MCF 10A (cell line): Measurements from ENCODE around the gene HOXD10. TPM values are rescaled to one million over a fixed set of nuclear protein-coding genes. Genes with fewer than 3 reads are reported as not detected.

Source experiments
- Bru-seq: library from RNA; stranded (reverse); fragments of 400-500 nt; gene quantifications from one replicate; lab custom pipeline; 2021; lab: Mats Ljungman, UMichigan
- BruChase-seq, 2 experiments: library from RNA; stranded (reverse); fragments of 400-500 nt; gene quantifications; one replicate each; lab custom pipeline; 2021; lab: Mats Ljungman, UMichigan
- BruUV-seq: library from RNA; stranded (reverse); fragments of 400-500 nt; replicated peaks from 2 replicates; lab custom pipeline; 2021; lab: Mats Ljungman, UMichigan
- CTCF ChIA-PET: fragments of 300-600 bp; sonication (Branson Sonifier 250); formaldehyde crosslinking; extraction: SDS; loops from one replicate; lab custom pipeline; 2021; ENCODE audit warnings: antibody characterized with exemption, inconsistent platforms; lab: Yijun Ruan, JAX
- POLR2A ChIA-PET: fragments of 300-600, 350-650 bp; sonication (Branson Sonifier 250); formaldehyde crosslinking; extraction: SDS; loops from one replicate; lab custom pipeline; 2020; ENCODE audit warnings: antibody characterized with exemption, inconsistent platforms; lab: Yijun Ruan, JAX
- DNase-seq: peaks from one replicate; pipeline ENCODE4 v3.0.0-alpha.2; 2018; ENCODE audit not compliant: unreplicated experiment
- H3K27ac Mint-ChIP-seq: one replicate; pipeline ENCODE4 v1.8.0; 2022; ENCODE audit warnings: mild to moderate bottlenecking, low read depth, mixed read lengths; ENCODE audit not compliant: unreplicated experiment
- H3K27me3 Mint-ChIP-seq: one replicate; pipeline ENCODE4 v1.8.0; 2022; ENCODE audit warnings: mixed read lengths; ENCODE audit not compliant: insufficient read depth, unreplicated experiment
- H3K36me3 Mint-ChIP-seq: one replicate; pipeline ENCODE4 v1.8.0; 2022; ENCODE audit warnings: mild to moderate bottlenecking, moderate library complexity, mixed read lengths; ENCODE audit not compliant: insufficient read depth, unreplicated experiment
- H3K4me1 Mint-ChIP-seq: one replicate; pipeline ENCODE4 v1.8.0; 2022; ENCODE audit warnings: mixed read lengths; ENCODE audit not compliant: insufficient read depth, unreplicated experiment
- H3K4me3 Mint-ChIP-seq: one replicate; pipeline ENCODE4 v1.8.0; 2022; ENCODE audit warnings: mild to moderate bottlenecking, moderate library complexity, mixed read lengths; ENCODE audit not compliant: unreplicated experiment
- H3K9me3 Mint-ChIP-seq: one replicate; pipeline ENCODE4 v1.8.0; 2022; ENCODE audit warnings: mixed read lengths; ENCODE audit not compliant: unreplicated experiment
- CTCF ChIP-seq: fragments of 200-600 bp; IDR thresholded peaks from one replicate; pipeline ENCODE4 v1.8.0; 2022; ENCODE audit warnings: antibody characterized with exemption, mild to moderate bottlenecking; ENCODE audit not compliant: unreplicated experiment
- intact Hi-C: fragments of 100-400 bp; cut with micrococcal nuclease; formaldehyde crosslinking; loops from 2 replicates; pipeline ENCODE4 v1.14.1; 2022
- long read RNA-seq: library from polyadenylated mRNA; stranded (forward); transcript quantifications from one replicate; pipeline ENCODE4 v2.0.0, GENCODE V29; 2022
- total RNA-seq: library from RNA; stranded (reverse); gene quantifications from 2 replicates; pipeline ENCODE4 v1.2.3, GENCODE V29; 2022

HOXD10 gene
- total RNA-seq (not detected in 2 replicates), Bru-seq, nascent RNA (not detected), BruChase-seq, experiment 1, labeled RNA remaining after a 6-hour chase (not detected), BruChase-seq, experiment 2, labeled RNA remaining after a 2-hour chase (not detected)
- long read RNA-seq = 0 reads

GRCh38 chr2:176115883-176116813 is at the start of gene HOXD10:
Gene HOXD10 (plus strand): TSS chr2:176116778. CDS start chr2:176116834, 56 bp downstream.
- no TSS peak for BruUV-seq
- Mint-ChIP-seq H3K36me3 (no peaks in the 10 kb centered on the region), H3K9me3 (no peaks in the 10 kb centered on the region), H3K27ac (no peak within 1 kb of the TSS), H3K27me3 (peaks cover 48% of the 10 kb centered on the region), H3K4me1 (no peaks in the 10 kb centered on the region), H3K4me3 (peak within 1 kb of the TSS; percentile 28)
- intact Hi-C loops = no loop called here
- ChIA-PET POLR2A (no interaction called here), CTCF (interaction anchor here (0.6 to 1.9 kb wide), 5 partner anchors 9 to 1032 kb away, joined by 3 to 12 read pairs (median 3); partner anchors contain the start of gene HOXD11)
- DNase-seq = no peak
- TF ChIP-seq CTCF = no peak

GRCh38 chr2:176067589-176068418 is 48.8 kb upstream of the HOXD10 start:
- POLR2A ChIA-PET = no interaction called here
- no peaks in the 10 kb centered on the region for H3K36me3 Mint-ChIP-seq
- BruUV-seq = no TSS peak
- H3K4me3 Mint-ChIP-seq = no peak overlapping the region
- H3K27me3 Mint-ChIP-seq = peaks cover 46% of the 10 kb centered on the region
- intact Hi-C loops = no loop called here
- no peak overlapping the region for H3K27ac Mint-ChIP-seq
- CTCF ChIA-PET = no interaction called here
- H3K9me3 Mint-ChIP-seq = no peaks in the 10 kb centered on the region
- DNase-seq = no peak
- H3K4me1 Mint-ChIP-seq = no peaks in the 10 kb centered on the region
- no peak for TF ChIP-seq CTCF

GRCh38 chr2:176068419-176068832 is 48.2 kb upstream of the HOXD10 start:
- Mint-ChIP-seq H3K27me3 (peaks cover 46% of the 10 kb centered on the region), H3K27ac (no peak overlapping the region), H3K4me3 (no peak overlapping the region), H3K9me3 (no peaks in the 10 kb centered on the region), H3K36me3 (no peaks in the 10 kb centered on the region), H3K4me1 (no peaks in the 10 kb centered on the region)
- no TSS peak for BruUV-seq
- POLR2A ChIA-PET = interaction anchor here (0.6 kb wide), 1 partner anchor 462 kb away, joined by 3 read pairs; no protein-coding TSS in a partner anchor
- CTCF ChIA-PET = no interaction called here
- no peak for TF ChIP-seq CTCF
- intact Hi-C loops = no loop called here
- DNase-seq = no peak
